Measurements from ENCODE around the gene CCR5AS.
"Not testable (repeated sequence)": the region's sequence is repeated elsewhere in the genome, so short reads cannot be mapped to it uniquely, and the experiment has no call there.

The CCR5AS gene

DNA sequence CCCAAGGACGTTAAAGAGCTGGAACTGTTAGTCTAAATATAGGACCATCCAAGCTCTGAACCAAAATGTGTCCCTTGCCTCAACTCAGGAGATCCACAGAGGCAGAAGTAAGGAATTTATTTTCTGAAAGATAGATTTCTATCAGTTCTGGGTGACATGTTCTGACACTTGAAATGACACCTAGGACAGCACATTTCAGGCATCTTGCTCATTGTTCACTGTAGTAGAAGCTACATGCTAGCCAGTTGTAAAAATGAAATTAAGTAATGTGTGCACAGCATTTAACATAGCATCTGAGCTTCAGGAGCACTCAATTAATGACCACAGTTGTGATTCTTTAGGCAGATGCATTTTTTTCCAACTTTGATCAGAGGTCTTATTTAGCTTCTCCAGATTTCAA, 52.4 kb downstream of the CCR5AS start:
- DNase-seq (ENCODE audit: low read depth): no peak

DNA sequence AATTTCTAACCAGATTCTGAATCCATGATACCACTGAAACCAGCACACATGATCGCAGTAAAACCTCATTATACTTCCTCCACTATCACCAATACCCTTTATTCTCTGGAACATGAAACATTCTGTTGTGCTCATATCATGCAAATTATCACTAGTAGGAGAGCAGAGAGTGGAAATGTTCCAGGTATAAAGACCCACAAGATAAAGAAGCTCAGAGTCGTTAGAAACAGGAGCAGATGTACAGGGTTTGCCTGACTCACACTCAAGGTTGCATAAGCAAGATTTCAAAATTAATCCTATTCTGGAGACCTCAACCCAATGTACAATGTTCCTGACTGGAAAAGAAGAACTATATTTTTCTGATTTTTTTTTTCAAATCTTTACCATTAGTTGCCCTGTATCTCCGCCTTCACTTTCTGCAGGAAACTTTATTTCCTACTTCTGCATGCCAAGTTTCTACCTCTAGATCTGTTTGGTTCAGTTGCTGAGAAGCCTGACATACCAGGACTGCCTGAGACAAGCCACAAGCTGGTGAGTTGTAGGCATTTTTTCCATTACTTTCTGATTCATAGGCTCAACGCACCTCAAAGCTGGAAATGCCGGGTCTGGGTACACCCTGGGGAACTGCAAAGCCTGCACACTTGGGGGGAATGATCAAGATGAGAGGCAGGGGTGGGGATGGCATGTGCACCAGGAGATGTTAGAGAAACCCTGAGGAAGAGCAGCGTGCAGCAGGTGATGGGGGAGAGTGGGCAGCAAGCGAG, 53.0 kb downstream of the CCR5AS start, which contains the start of gene CCR2:
TSS of gene CCR2 (plus strand) at position 465 of the 764 bp plus-strand sequence. CDS start 3,417 bp downstream, outside the sequence.
- DNase-seq (ENCODE audit: low read depth): no peak

DNA sequence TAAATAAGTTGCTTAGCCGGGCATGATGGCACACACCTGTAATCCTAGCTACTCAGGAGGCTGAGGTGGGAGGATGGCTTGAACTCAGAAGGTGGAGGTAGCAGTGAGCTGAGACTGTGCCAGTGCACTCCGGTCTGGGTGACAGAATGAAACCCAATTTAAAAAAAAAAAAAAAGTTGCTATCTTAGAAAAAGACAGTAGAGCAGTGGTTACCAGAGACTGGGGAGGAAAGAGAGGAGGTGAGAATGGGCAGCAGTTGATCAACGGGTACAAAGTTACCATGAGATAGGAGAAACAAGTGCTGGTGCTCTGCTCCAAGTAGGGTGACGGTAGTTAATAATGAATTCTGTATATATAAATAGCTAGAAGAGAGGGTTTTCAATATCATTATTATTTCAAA, 53.8 kb downstream of the CCR5AS start:
- no peak for DNase-seq (ENCODE audit: low read depth)

DNA sequence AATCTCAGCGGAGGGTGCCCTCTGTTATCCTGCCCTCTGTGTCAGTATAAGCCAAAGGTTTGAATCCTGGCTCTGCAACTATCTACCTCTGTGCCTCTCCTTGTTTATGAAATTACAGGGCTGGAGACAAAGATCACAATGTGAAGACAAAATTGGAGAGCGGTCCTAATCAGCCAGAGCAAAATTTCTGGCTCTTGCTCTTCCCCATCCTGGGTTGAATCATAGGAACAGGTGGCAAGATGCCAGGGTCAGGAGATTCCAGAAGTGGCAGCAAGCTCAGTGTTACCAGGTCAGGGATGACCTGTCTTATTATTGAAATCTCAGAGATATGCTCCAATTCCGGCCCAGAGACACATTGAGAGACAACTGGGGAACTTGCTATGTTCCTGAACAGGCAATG, 55.2 kb downstream of the CCR5AS start:
- peak; percentile 4 for DNase-seq (ENCODE audit: low read depth)

DNA sequence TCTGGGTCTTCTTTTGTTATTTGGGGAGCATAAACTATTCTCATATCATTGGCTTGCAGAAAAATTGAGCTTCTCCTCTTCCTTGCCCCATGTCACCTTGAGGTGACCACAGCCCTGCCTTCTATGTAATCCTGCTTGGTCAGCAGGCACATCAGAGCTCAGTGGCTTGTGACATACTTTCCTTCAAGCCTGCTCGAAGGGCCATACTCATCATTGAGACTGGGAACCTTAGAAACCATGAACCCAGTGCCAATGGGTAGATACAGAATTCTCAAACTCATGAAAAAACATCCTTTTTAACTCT, 56.7 kb downstream of the CCR5AS start:
- no peak for DNase-seq (ENCODE audit: low read depth)

DNA sequence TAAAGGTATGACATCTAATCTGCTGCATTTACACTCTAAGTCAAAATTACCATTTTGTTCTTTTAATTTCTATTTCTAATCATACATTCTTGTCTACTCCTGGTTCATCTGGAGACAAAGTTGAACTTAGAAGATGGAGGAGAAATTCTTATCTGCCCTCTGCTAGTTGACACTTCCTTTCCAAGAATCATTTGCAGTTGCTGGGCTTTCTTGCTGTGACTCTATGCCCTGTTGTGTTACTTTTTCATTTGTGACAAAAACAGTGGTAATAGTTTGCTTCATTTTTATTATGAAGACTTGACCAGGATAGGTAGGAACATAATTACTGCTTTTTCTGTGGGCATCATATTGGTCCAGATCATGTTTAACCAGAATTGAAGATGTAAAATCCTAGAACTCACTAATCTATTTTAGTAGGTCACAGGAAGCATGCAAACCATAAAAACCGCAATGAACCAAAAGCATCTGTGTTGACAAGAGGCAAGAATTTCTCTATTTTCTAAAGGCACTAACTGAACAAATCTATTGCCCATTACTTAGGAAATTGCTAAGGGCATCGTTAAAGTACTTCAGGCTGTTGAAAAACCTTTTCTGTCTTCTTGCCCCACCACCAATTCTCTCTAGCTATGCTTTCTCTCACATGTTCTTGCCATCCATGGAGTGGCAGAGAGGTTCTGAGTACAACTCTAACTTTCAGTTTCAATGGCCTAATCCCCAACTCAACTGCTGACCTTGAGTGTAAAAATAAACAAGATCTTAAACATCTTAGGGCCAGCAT, 57.2 kb downstream of the CCR5AS start:
- no peak for DNase-seq (ENCODE audit: low read depth)

DNA sequence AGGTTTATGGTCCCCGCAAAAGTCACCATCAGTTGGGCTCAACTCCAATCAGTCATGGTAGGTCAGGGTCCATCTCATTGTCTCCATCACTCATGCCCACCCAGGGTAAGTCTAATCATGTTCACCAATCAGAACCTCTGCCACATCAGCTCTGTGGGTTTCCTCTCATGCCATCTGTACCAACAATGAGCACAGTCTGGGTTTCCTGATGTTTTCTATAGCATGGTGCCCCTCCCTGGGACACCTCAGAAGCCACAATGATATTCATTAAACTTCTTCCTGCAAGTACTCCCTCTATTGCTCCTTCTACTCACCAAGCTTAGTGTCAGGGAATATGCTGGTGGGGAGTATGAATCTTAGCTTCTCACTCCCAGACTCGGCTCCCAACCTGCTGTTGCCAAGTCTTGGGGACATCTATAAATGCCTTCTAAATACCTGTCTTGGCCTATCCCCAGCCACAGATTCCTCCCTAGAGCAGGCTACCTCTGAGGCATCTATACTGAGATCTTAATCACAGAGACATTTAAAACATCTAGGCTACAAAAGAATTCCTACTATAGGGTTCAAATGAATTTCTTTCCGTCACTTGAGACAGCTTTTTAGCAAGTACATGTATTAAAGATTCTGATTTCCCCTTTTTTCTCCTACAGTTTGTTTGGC, 57.9 kb downstream of the CCR5AS start:
- DNase-seq (ENCODE audit: low read depth): no peak

DNA sequence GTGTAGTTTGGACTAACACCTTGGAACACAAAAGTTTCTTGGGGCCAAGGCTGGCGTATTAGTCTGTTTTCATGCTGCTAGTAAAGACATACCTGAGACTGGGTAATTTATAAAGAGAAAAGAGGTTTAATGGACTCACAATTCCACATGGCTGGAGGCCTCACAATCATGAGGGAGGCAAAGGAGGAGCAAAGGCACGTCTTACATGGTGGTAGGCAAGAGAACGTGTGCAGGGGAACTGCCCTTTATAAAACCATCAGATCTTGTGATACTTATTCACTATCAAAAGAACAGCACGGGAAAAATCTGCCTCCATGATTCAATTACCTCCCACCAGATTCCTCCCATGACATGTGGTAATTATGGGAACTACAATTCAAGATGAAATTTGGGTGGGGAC, 62.4 kb downstream of the CCR5AS start:
- no peak for DNase-seq (ENCODE audit: low read depth)

DNA sequence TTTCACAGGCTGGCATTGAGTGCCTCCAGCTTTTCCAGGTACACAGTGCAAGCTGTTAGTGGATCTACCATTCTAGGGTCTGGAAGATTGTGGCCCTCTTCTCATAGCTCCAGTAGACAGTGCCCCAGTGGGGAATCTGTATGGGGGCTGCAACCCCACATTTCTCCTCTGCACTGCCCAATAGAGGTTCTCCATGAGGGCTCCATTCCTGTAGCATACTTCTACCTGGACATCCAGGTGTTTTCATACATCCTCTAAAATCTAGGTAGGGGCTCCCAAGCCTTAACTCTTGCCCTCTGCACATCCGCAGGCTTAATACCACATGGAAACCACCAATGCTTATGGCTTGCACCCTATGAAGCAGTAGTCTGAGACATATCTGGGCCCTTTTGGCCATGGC, 68.0 kb downstream of the CCR5AS start:
- no peak for DNase-seq (ENCODE audit: low read depth)

DNA sequence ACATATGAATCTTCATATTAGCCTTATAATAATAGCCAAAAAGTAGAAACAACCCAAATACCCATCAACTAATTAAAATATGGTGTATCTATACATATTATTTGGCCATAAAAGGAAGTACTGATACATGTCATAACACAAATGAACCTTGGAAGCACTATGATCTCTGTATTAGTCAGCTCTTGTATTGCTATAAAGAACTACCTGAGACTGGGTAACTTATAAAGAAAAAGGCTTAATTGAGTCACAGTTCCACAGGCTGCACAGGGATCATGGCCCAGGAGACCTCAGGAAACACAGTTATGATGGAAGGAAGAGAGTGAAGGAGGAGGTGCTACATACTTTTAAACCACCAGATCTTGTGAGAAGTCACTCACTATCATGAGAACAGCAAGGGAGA, 69.0 kb downstream of the CCR5AS start:
- DNase-seq (ENCODE audit: low read depth): no peak

DNA sequence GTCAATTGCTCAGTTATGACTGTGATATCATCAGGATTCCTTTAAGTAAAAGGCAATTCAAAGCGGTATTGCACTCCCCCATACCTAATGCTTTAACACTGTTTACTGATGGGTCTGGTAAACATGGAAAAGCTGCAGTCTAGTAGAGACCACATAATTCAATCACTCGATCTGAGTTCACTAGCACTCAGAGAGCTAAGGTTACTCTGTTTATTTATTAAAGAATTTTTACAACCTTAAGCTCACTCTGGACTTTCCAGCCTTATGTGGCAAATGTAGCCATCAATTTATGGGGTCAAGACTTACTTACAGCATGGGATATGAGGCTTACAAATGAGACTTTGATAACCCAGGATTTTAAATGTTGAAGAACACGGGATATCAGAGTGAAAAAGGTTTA, 71.3 kb downstream of the CCR5AS start:
- DNase-seq (ENCODE audit: low read depth): peak; percentile 1

DNA sequence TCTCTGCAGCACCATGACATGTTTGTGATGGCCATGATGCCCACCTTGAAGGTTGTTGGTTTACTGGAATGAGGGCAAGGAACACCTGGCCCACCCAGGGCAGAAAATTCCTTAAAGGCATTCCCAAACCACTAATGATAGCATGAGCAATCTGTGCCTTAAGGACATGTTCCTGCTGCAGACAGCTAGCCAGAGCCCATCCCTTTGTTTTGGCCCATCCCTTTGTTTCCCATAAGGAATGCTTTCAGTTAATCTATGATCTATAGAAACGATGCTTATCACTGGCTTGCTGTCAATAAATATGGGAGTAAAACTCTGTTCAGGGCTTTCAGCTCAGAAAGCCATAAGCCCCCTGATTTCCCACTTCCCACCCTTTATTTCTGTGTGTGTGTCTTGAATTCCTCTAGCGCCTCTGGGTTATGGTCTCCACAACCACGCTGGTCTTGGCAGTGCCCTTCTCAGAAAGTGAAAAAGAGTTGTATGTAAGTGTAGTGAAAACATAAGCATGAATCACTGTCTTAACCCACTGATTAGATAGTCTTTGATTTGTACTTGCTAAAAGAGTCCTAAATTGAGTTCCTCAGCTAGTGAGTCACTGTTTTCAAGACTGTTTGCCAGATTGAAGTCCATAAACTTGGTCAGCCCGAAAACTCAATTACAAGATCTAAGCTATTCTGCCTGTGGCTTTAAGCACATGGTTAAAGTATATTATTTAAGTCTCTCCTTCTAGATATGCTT, 72.0 kb downstream of the CCR5AS start:
- DNase-seq (ENCODE audit: low read depth): peak; percentile 70

DNA sequence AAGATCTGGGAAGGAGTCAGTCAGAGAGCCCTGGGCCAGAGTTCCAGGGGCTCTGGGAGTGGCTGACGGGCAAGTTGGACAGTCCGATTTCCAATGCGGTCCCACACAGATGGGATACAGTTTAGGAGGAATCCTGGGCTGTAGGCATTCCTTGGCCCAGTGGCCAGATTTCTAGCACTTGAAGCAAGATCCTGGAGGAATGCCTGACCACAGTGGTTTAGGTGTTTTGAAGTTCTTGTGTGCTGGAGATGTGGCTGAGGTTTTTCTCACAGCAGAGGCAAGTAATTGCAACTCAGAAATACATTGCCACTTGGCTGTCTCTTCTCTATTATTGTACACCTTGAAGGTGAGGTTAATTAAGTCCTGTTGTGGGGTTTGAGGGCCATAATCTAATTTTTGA, 76.2 kb downstream of the CCR5AS start:
- not testable (repeated sequence) for DNase-seq (ENCODE audit: low read depth)

DNA sequence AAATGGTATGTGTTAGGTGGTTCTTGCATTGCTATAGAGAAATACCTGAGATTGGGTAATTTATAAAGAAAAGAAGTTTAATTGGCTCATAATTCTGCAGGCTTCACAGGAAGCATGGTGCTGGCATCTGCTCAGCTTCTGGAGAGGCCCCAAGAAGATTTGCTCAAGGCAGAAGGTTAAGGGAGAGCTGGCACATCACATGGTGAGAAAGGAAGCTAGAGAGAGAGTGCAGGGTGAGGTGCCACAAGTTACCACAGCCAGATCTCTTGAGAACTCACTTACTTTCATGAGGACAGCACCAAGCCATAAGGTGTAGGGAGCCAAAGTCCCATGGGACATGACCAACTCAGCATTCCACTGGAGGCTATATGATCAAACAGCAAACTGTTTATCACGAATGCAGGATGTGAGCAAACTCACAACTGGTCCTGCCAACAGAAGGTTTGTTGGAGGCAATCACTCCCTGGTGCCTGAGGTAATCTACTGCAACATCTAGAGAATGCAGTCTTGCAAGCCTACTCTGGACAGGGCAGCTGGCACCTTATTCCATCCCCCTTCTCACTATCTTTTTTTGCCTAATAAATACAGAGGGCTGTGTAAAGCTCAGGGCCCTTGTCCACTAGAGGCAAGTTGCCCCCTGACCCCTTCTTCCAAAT, 81.1 kb downstream of the CCR5AS start:
- DNase-seq (ENCODE audit: low read depth): no peak

DNA sequence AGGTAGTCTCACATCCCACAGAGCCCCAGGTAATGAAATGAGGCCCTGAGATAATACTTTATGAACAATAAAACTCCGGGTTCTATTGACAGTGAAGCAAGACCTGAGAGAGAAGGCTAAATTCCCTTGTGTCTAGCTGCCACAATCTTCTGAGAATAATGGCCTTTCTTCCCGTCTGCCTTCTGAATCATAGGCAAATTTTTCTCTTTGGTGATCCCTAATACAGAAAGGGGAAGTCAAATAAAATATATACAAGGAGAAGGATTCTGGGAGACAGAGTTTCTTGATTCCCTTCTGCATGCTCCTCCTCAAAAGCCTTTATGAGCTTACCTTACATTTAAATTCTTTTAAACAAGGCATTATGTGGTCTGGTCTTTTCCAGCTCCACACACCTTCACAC, 82.8 kb downstream of the CCR5AS start:
- DNase-seq (ENCODE audit: low read depth): no peak

DNA sequence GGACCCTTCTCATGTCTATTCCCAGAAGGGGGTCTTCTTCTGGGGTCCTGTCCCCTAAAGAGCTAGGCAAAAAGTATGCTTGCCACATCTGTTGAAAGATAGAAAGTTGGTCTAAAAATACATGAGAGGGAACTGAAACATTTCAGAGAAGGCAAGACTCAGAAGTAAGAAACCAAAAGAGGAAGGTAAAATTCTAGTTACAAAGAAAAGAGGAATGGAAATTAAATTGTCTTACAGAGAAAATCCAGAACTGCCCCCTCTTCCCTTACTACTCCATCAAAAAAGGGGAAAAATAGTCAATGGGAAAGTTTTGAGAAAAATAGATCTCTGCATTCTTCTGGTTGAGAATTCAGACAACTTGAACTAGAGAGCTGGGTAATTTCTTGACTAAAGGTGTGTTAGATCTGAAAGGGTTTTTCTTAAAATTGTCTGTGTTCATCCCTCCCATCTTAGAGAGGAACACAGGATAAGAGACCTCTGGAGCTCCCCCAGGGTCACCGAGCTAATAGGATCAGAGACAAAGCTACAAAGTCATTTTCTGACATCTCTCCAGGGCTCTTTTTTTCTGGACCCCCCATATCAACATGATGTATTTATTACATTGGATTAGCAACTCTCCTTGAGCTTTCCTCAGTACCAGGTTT, 85.3 kb downstream of the CCR5AS start:
- no peak for DNase-seq (ENCODE audit: low read depth)

DNA sequence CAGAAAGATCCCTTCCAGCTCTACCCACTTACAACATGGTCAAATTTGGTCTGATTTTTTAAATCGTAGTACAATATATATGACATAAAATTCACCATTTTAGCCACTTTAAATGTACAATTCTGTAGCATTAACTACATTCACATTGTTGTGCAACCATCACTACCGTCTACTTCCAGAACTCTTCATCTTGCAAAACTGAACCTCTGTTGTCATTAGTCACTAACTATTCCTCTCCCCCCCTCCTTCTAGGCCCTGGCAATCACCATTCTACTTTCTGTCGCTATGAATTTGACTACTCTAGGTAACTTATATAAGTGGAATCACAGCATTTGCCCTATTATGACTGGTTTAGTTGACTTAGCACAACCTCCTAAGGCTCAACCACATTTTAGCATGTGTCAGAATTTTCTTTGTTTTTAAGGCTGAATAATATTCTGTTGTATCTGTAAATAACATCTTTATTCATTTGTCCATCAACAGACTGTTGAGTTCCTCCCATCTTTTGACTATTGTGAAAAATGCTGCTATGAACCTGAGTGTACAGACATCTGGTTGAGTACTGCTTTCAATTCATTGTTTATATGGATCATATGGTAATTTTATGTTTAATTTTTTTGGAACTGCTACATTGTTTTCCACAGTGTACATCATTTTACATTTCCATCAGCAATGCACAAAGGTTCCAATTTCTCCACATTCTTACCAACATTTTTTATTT, 88.5 kb downstream of the CCR5AS start:
- DNase-seq (ENCODE audit: low read depth): no peak

DNA sequence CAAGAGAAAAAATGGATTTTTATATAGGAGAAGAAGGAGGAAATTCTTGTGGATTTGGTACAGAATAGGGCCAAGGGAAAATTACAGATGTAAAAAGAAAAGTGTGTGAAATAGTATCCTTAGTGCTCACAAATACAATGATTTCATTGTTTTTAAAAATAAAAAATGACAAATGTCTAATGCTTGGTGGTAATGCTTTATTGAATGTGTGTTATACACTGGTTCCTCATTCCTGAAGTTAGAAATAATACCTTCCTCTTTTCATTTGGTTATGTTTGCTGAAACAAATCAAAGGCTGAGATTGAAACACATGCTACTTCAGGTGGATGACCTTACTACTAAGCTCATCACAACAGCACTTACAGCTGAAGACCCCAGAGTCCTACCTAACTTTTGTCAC, 90.7 kb downstream of the CCR5AS start:
- DNase-seq (ENCODE audit: low read depth): no peak

DNA sequence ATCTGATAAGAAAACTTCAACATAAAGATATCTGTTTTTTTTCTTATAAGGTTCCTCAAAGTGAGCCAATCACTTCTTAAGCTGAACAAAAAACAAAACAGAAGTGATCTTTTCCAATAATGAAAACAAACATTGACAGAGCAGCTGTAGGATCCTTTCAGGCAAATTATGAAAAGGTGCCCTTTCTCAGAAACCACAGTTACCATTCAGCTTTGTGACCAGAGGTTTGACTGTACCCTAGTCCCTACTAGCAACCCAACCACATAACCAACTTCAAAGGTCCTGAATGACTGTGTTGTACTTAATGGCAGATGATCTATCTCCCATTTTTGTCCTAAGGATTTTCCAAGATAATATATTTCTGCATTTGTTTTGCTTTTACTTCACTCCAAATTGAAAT, 92.3 kb downstream of the CCR5AS start:
- no peak for DNase-seq (ENCODE audit: low read depth)
